ENCODE results near the gene FGD6.

FGD6 gene

DNA sequence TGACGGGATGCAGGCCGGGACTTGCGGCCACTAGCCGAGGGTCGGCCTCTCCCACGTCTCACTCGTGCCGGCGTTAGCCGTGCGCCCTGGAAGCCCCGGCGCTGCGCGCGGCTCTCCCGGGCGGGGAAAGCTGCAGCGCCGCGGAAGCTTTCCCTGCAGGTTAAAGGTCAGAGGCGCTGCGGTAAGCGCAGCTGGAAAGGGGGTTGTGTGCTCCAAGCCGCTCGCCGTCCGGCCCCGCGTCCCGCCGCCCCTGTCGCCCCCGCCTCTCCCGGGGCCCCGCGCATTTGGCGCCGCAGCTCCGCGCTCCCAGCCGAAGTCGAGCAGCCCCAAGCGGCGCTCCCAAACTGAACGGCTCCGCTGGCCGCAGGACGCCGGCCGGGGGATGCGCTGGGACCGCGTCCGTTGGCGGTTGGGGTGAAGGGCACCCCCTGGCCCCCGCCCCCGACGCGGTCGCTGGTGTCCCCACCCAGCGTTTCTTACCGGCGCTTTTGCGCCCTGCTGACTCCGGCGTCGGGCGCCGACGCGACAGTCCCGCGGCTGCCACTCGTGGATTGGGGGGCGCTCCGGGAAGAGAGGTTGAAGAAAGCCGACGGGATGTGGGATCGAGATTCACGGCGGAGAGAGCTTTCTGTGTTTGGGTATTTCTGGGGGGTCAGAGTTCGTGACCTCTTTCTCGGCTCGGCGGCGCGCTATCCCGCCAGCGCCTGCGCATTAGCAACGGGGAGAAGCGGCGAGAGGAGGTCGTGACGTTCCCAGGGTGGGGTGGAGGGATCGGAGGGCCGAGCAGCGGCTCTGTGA is 144.2 kb downstream of the FGD6 start, which contains the start of gene NR2C1:
TSS of gene NR2C1 (minus strand) at position 719 of the 798 bp plus-strand sequence. CDS start 6,234 bp downstream, outside the sequence.
- peak; percentile 99 for DNase-seq (ENCODE audit: extremely low spot score)
- ChIA-PET POLR2A (interaction anchor here (0.6 to 1.0 kb wide), 2 partner anchors 94 to 401 kb away, joined by 3 to 5 read pairs; partner anchors contain the start of gene METAP2), CTCF (interaction anchor here (0.9 to 3.0 kb wide), 29 partner anchors 9 to 527 kb away, joined by 3 to 22 read pairs (median 4); partner anchors contain the start of genes FGD6 and VEZT)
- TF ChIP-seq, protein P1, sequence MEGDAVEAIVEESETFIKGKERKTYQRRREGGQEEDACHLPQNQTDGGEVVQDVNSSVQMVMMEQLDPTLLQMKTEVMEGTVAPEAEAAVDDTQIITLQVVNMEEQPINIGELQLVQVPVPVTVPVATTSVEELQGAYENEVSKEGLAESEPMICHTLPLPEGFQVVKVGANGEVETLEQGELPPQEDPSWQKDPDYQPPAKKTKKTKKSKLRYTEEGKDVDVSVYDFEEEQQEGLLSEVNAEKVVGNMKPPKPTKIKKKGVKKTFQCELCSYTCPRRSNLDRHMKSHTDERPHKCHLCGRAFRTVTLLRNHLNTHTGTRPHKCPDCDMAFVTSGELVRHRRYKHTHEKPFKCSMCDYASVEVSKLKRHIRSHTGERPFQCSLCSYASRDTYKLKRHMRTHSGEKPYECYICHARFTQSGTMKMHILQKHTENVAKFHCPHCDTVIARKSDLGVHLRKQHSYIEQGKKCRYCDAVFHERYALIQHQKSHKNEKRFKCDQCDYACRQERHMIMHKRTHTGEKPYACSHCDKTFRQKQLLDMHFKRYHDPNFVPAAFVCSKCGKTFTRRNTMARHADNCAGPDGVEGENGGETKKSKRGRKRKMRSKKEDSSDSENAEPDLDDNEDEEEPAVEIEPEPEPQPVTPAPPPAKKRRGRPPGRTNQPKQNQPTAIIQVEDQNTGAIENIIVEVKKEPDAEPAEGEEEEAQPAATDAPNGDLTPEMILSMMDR (IDR thresholded peaks at IDR 0.05; ENCODE audit: control extremely low read depth, extremely low read depth, low read depth, missing control alignments) = no peak

DNA sequence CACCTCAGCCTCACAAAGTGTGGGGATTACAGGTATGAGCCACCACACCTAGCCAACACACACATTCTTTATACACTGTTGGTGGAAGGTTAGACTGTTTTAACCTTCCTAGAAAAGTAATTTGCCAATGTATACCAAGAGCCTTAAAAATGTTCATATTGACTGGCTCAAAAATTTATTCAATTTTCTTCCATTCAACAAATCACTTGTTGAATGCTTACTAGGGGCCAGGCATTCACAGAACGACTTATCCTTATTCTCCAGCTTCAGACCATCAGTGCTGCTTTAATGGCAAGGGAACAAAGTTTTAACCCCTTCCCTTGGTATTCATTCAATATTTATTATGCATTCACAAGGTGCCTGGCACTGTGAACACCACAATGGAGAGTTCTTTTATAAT is 146.9 kb downstream of the FGD6 start:
- TF ChIP-seq, protein P1 (IDR thresholded peaks at IDR 0.05; ENCODE audit: control extremely low read depth, extremely low read depth, low read depth, missing control alignments) = no peak
- ChIA-PET CTCF (interaction anchor here (1.3 kb wide), 1 partner anchor 26 kb away, joined by 3 read pairs; no protein-coding TSS in a partner anchor), POLR2A (no interaction called here)
- DNase-seq (ENCODE audit: extremely low spot score) = no peak

DNA sequence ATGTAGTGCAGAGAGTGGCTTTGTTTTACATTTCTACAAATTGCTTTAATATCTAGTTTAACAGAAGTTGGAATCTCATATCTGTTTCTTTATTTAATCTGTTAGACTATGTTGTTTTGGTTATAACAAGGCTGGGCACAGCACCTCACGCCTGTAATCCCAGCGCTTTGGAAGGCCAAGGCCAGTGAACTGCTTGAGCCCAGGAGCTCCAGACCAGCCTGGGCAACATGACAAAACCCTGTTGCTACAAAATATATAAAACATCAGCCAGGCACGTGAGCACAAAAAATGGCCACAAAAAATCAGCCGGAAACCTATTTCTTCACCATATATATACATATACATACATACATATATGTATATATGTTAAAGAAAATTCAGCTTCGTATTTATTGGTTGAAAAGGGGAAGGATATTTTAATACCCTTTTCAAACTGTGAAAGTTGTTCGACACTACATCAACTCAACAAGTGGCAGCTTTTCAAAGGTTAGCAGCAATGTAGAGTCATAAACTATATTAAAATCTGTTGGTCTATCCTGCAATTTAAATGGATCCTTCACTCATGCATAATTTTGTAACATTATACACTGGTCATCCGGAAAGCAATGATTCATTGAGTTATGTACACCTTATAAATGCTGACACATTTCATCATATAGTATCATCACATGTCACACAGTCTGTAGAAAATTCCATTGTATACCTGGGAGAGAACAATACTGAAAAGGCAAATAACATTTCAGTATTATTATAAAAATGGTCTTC is 151.0 kb downstream of the FGD6 start:
- CTCF ChIA-PET = no interaction called here
- DNase-seq (ENCODE audit: extremely low spot score) = no peak
- POLR2A ChIA-PET = no interaction called here
- TF ChIP-seq, protein P1 (IDR thresholded peaks at IDR 0.05; ENCODE audit: control extremely low read depth, extremely low read depth, low read depth, missing control alignments) = no peak

DNA sequence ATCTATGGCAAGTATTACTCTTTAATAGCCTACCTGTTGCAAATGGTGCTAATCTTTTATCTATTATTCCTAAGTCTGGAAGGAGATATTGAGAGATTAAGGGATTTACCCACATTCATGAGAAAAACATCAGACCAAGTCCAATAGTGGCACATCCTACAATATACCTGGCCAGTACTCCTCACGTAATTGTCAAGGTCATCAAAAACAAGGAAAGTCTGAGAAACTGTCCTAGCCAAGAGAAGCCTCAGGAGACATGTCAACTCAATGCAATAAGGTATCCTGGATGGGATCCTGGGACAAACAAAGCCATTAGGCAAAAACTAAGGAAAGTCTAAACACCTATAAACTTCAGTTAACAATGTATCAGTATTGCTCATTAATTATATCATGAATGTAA is 156.3 kb downstream of the FGD6 start:
- ChIA-PET POLR2A (no interaction called here), CTCF (interaction anchor here (1.5 kb wide), 1 partner anchor 12 kb away, joined by 5 read pairs; the partner anchor contains the start of gene NR2C1)
- no peak for DNase-seq (ENCODE audit: extremely low spot score)
- TF ChIP-seq, protein P1 (IDR thresholded peaks at IDR 0.05; ENCODE audit: control extremely low read depth, extremely low read depth, low read depth, missing control alignments) = no peak

DNA sequence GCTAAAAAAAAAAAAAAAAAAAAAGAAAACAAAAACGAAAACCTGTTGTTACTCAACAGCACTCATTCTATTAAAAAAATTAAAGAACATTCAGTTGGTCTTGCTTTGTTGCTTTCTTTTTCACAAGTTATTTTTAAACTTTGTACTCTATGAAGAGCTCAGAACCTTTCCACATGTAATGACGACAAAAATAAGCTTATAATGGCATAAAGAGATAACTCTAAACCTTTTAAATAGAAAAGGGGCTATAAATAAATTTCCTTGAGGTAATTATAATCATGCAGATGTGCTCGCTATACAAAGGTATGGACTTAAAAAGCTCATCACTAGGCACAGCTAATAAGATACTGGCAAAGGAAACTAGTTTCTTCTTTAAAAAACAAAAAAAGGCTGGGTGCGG is 157.3 kb downstream of the FGD6 start:
- CTCF ChIA-PET = interaction anchor here (0.8 to 1.5 kb wide), 2 partner anchors 13 kb away, joined by 3 to 5 read pairs; partner anchors contain the start of gene NR2C1
- POLR2A ChIA-PET = interaction anchor here (0.6 kb wide), 1 partner anchor 128 kb away, joined by 3 read pairs; no protein-coding TSS in a partner anchor
- DNase-seq (ENCODE audit: extremely low spot score) = no peak
- TF ChIP-seq, protein P1 (IDR thresholded peaks at IDR 0.05; ENCODE audit: control extremely low read depth, extremely low read depth, low read depth, missing control alignments) = no peak

DNA sequence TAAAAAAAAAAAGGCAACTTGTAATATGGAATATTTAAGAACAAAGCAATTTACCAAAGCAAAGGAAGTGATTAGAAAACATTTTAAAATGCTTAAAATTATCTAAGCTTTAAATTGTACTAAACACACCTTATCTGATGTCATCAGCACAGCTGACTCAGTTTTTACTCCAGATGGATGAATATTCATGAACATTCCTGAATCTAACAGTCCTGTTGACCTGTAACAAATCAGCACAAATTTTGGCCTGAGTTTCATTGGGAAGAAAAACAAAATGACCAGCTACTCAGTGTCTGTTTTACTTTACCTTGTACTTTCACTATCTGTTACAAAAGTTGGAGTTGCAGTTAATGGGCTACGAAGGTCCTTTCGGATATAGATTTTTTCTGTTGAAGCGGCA is 159.8 kb downstream of the FGD6 start:
- TF ChIP-seq, protein P1 (IDR thresholded peaks at IDR 0.05; ENCODE audit: control extremely low read depth, extremely low read depth, low read depth, missing control alignments) = no peak
- DNase-seq (ENCODE audit: extremely low spot score) = no peak
- ChIA-PET CTCF (interaction anchor here (0.8 to 2.0 kb wide), 2 partner anchors 15 to 17 kb away, joined by 3 to 11 read pairs; partner anchors contain the start of gene NR2C1), POLR2A (interaction anchor here (0.5 kb wide), 1 partner anchor 29 kb away, joined by 3 read pairs; no protein-coding TSS in a partner anchor)
